HepG2 (cell line): ENCODE data around the gene CYSRT1. TPM values are rescaled to one million over a fixed set of nuclear protein-coding genes. Genes with fewer than 3 reads are reported as not detected.

Experiments
- FOXJ3 ChIP-seq: sonication (generic); formaldehyde crosslinking; IDR thresholded peaks from 2 replicates; pipeline ENCODE4 v1.4.0; 2020; ENCODE audit warnings: missing genetic modification reagents, mild to moderate bottlenecking, borderline replicate concordance
- HNRNPLL ChIP-seq: fragments of 200-400 bp; formaldehyde crosslinking; IDR thresholded peaks from 2 replicates; pipeline ENCODE4 v1.6.1; 2017; ENCODE audit warnings: mild to moderate bottlenecking, low read depth, low read length; ENCODE audit not compliant: poor library complexity, severe bottlenecking
- SOX6 ChIP-seq, 2 experiments: fragments of 450-650 bp in 1 of 2; sonication (generic) in 1 of 2; formaldehyde crosslinking in 1 of 2; IDR thresholded peaks; 2 replicates each; pipeline versions ENCODE4 v1.4.0 to v1.6.1; 2017 to 2020; ENCODE audit warnings: antibody characterized with exemption in 1 of 2, mild to moderate bottlenecking in 1 of 2, missing genetic modification reagents in 1 of 2
- SPEN ChIP-seq: sonication (generic); formaldehyde crosslinking; IDR thresholded peaks from 2 replicates; pipeline ENCODE4 v1.5.1; 2020; ENCODE audit warnings: low read depth, mild to moderate bottlenecking, missing genetic modification reagents
- TBX2 ChIP-seq: sonication (generic); formaldehyde crosslinking; IDR thresholded peaks from 2 replicates; pipeline ENCODE4 v1.5.0; 2020; ENCODE audit warnings: missing genetic modification reagents, mild to moderate bottlenecking, borderline replicate concordance
- ZBTB3 ChIP-seq: sonication (generic); formaldehyde crosslinking; IDR thresholded peaks from 2 replicates; pipeline ENCODE4 v1.4.0; 2020; ENCODE audit warnings: low read depth, mild to moderate bottlenecking, moderate library complexity, missing genetic modification reagents, borderline replicate concordance
- ZBTB38 ChIP-seq: sonication (generic); formaldehyde crosslinking; IDR thresholded peaks from 2 replicates; pipeline ENCODE4 v1.5.1; 2020; ENCODE audit warnings: mild to moderate bottlenecking, missing genetic modification reagents
- ZC3H13 ChIP-seq: sonication (generic); formaldehyde crosslinking; IDR thresholded peaks from 2 replicates; pipeline ENCODE4 v1.8.1; 2023; ENCODE audit warnings: mild to moderate bottlenecking, missing genetic modification reagents, moderate library complexity
- ZFY ChIP-seq: sonication (generic); formaldehyde crosslinking; IDR thresholded peaks from 2 replicates; pipeline ENCODE4 v1.4.0; 2020; ENCODE audit warnings: missing genetic modification reagents
- ZNF343 ChIP-seq: sonication (generic); formaldehyde crosslinking; IDR thresholded peaks from 2 replicates; pipeline ENCODE4 v1.4.0; 2020; ENCODE audit warnings: mild to moderate bottlenecking, missing genetic modification reagents
- ZSCAN31 ChIP-seq: sonication (generic); formaldehyde crosslinking; IDR thresholded peaks from 2 replicates; pipeline ENCODE4 v1.5.0; 2020; ENCODE audit warnings: low read depth, mild to moderate bottlenecking, missing genetic modification reagents
- polyA plus RNA-seq, 8 experiments: library from polyadenylated mRNA; depleted of rRNA in 3 of 8; stranded (reverse) in 7 of 8; unstranded in 1 of 8; fragments of >200 nt; fragmentation: Illumina TruSeq in 4 of 8; extraction: Trizol in 4 of 8; gene quantifications; 2 replicates each; pipeline versions ENCODE4 v1.2.1 to v1.2.3, GENCODE V29; 2011 to 2016; ENCODE audit warnings: low read depth in 4 of 8, missing spikeins in 1 of 8, mixed read lengths in 1 of 8; ENCODE audit not compliant: insufficient read depth in 1 of 8
- total RNA-seq, 5 experiments: library from RNA; depleted of rRNA; stranded (reverse); fragments of >200 nt; fragmentation: Illumina TruSeq; extraction: Trizol; gene quantifications; 2 replicates each; pipeline ENCODE4 v1.2.3, GENCODE V29; 2016; ENCODE audit warnings: low read depth in 1 of 5
- TF ChIP-seq, protein P1 (sequence below): sonication (generic); formaldehyde crosslinking; IDR thresholded peaks from 2 replicates; pipeline ENCODE4 v1.4.0; 2020; ENCODE audit warnings: mild to moderate bottlenecking, low read depth, missing genetic modification reagents
- TF ChIP-seq, protein P2 (sequence below), 2 experiments: fragments of 450-650 bp in 1 of 2; sonication (generic) in 1 of 2; formaldehyde crosslinking in 1 of 2; IDR thresholded peaks; 2 replicates each; pipeline versions ENCODE4 v1.6.1 to v1.8.0; 2016 to 2022; ENCODE audit warnings: antibody characterized with exemption in 1 of 2, mild to moderate bottlenecking in 1 of 2, missing genetic modification reagents in 1 of 2

CYSRT1 gene
- total and polyA plus RNA-seq, 2 of the 13 experiments (the other 11 are each of a cell fraction or from before 2014, with no cell fraction given), result 1.5 to 2.1 TPM

DNA sequence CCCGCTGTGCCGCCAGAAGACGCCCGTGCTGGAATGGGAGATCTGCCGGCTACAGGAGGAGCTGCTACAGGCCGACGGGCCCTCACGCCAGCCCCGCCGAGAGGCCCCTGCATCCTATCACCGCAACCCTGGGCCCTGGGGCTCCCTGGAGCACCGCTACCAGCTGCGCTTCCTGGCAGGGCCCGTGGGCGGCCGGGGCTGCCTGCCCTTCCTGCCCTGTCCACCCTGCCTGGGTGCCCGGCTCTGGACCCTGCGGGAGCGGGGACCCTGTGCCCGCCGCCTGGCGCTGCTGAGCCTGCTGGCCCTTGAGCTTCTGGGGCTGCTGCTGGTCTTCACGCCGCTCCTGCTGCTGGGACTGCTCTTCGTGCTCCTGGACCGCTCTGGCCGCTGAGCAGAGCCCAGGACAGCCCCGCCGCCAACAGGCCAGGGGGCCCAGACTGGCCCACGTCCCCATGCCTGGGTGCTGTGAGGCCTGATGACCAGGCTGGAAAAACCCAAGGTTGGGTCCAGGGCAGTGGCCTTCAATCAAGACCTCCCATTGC lies 6.7 kb upstream of the CYSRT1 start (continued):
- 0 out of 2 replicates have a peak, but pooled peaks have one; percentile 38 for TF ChIP-seq ZBTB3 (CRISPR knock-in tag)
- TF ChIP-seq TBX2 (CRISPR knock-in tag), result 0 out of 2 replicates have a peak, but pooled peaks have one; percentile 20
- TF ChIP-seq HNRNPLL, result peak; percentile 12
- TF ChIP-seq, protein P1, sequence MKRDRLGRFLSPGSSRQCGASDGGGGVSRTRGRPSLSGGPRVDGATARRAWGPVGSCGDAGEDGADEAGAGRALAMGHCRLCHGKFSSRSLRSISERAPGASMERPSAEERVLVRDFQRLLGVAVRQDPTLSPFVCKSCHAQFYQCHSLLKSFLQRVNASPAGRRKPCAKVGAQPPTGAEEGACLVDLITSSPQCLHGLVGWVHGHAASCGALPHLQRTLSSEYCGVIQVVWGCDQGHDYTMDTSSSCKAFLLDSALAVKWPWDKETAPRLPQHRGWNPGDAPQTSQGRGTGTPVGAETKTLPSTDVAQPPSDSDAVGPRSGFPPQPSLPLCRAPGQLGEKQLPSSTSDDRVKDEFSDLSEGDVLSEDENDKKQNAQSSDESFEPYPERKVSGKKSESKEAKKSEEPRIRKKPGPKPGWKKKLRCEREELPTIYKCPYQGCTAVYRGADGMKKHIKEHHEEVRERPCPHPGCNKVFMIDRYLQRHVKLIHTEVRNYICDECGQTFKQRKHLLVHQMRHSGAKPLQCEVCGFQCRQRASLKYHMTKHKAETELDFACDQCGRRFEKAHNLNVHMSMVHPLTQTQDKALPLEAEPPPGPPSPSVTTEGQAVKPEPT (CRISPR knock-in tag), result no peak
- TF ChIP-seq SOX6 (IDR thresholded peaks at IDR 0.05), result no peak
- TF ChIP-seq SOX6 (CRISPR knock-in tag; IDR thresholded peaks at IDR 0.05), result peak; percentile 20; the same call in 1 of the 2 replicates
- TF ChIP-seq ZFY (CRISPR knock-in tag), result peak; percentile 1
- 0 out of 2 replicates have a peak, but pooled peaks have one; percentile 23 for TF ChIP-seq ZNF343 (CRISPR knock-in tag)
- TF ChIP-seq SPEN (CRISPR knock-in tag), result 0 out of 2 replicates have a peak, but pooled peaks have one; percentile 10
- peak; percentile 13; the same call in 1 of the 2 replicates for TF ChIP-seq ZC3H13 (CRISPR knock-in tag)
- TF ChIP-seq, protein P2, sequence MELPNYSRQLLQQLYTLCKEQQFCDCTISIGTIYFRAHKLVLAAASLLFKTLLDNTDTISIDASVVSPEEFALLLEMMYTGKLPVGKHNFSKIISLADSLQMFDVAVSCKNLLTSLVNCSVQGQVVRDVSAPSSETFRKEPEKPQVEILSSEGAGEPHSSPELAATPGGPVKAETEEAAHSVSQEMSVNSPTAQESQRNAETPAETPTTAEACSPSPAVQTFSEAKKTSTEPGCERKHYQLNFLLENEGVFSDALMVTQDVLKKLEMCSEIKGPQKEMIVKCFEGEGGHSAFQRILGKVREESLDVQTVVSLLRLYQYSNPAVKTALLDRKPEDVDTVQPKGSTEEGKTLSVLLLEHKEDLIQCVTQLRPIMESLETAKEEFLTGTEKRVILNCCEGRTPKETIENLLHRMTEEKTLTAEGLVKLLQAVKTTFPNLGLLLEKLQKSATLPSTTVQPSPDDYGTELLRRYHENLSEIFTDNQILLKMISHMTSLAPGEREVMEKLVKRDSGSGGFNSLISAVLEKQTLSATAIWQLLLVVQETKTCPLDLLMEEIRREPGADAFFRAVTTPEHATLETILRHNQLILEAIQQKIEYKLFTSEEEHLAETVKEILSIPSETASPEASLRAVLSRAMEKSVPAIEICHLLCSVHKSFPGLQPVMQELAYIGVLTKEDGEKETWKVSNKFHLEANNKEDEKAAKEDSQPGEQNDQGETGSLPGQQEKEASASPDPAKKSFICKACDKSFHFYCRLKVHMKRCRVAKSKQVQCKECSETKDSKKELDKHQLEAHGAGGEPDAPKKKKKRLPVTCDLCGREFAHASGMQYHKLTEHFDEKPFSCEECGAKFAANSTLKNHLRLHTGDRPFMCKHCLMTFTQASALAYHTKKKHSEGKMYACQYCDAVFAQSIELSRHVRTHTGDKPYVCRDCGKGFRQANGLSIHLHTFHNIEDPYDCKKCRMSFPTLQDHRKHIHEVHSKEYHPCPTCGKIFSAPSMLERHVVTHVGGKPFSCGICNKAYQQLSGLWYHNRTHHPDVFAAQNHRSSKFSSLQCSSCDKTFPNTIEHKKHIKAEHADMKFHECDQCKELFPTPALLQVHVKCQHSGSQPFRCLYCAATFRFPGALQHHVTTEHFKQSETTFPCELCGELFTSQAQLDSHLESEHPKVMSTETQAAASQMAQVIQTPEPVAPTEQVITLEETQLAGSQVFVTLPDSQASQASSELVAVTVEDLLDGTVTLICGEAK (IDR thresholded peaks at IDR 0.05), result no peak
- TF ChIP-seq, protein P2 (CRISPR knock-in tag; IDR thresholded peaks at IDR 0.05), result 0 out of 2 replicates have a peak, but pooled peaks have one; percentile 1
- TF ChIP-seq ZSCAN31 (CRISPR knock-in tag), result peak; percentile 56; the same call in 1 of the 2 replicates
- no peak for TF ChIP-seq FOXJ3 (CRISPR knock-in tag)
- TF ChIP-seq ZBTB38 (CRISPR knock-in tag), result peak; percentile 24; the same call in 1 of the 2 replicates
- TF ChIP-seq, all 625 proteins: peak for 25
